ENCODE results near the gene HIRA.
"Not testable (repeated sequence)": the region's sequence is repeated elsewhere in the genome, so short reads cannot be mapped to it uniquely, and the experiment has no call there.

The HIRA gene

GRCh38 chr22:19448739-19449421 lies 17.3 kb upstream of the HIRA start:
- DNase-seq (ENCODE audit: low read depth in 2 of 2) = no peak
- no peak overlapping the region for H3K4me3 ChIP-seq (replicated peaks in 1 of 2; ENCODE audit: low read depth in 2 of 2, low read length in 2 of 2)
- no peak for TF ChIP-seq CTCF (IDR thresholded peaks at IDR 0.05; ENCODE audit: low read depth, low read length)

- peak overlapping the region; percentile 69 to 72 for H3K4me3 ChIP-seq (replicated peaks in 1 of 2; ENCODE audit: low read depth in 2 of 2, low read length in 2 of 2)
- no peak for TF ChIP-seq CTCF (IDR thresholded peaks at IDR 0.05; ENCODE audit: low read depth, low read length)
- DNase-seq (ENCODE audit: low read depth in 2 of 2) = peak; percentile 77 to 83
Observed at GRCh38 chr22:19448076-19448607, 16.6 kb upstream of the HIRA start.

- TF ChIP-seq CTCF (IDR thresholded peaks at IDR 0.05; ENCODE audit: low read depth, low read length) = no peak
- peak; percentile 96 for DNase-seq (ENCODE audit: low read depth in 2 of 2)
- peak within 1 kb of the TSS; percentile 69 to 72 for H3K4me3 ChIP-seq (replicated peaks in 1 of 2; ENCODE audit: low read depth in 2 of 2, low read length in 2 of 2)
Observed at GRCh38 chr22:19447330-19448075, 16.0 kb upstream of the HIRA start, which contains the start of gene C22orf39. TSS of gene C22orf39 (minus strand) at chr22:19447711. CDS start at chr22:19447688, 23 bp downstream.

GRCh38 chr22:19446603-19447329 lies 15.2 kb upstream of the HIRA start:
- H3K4me3 ChIP-seq (replicated peaks in 1 of 2; ENCODE audit: low read depth in 2 of 2, low read length in 2 of 2) = peak overlapping the region; percentile 69 to 72
- no peak for TF ChIP-seq CTCF (IDR thresholded peaks at IDR 0.05; ENCODE audit: low read depth, low read length)
- no peak for DNase-seq (ENCODE audit: low read depth in 2 of 2)

GRCh38 chr22:19445279-19445982 lies 13.9 kb upstream of the HIRA start:
- H3K4me3 ChIP-seq (replicated peaks in 1 of 2; ENCODE audit: low read depth in 2 of 2, low read length in 2 of 2) = not testable (repeated sequence)

GRCh38 chr22:19443544-19444211 lies 12.1 kb upstream of the HIRA start:
- no peak for DNase-seq (ENCODE audit: low read depth in 2 of 2)
- H3K4me3 ChIP-seq (replicated peaks in 1 of 2; ENCODE audit: low read depth in 2 of 2, low read length in 2 of 2) = no peak overlapping the region
- TF ChIP-seq CTCF (IDR thresholded peaks at IDR 0.05; ENCODE audit: low read depth, low read length) = no peak

More at GRCh38 chr22:19445279-19445982, 13.9 kb upstream of the HIRA start:
- DNase-seq (ENCODE audit: low read depth in 2 of 2) = not testable (repeated sequence)
